Gastrocnemius medialis (tissue), 4 donors: ENCODE results near the gene WBP4.

ENCODE experiments used
- CTCF ChIP-seq, 5 experiments: fragments of 450-650 bp in 3 of 5; fragments of 200-600 bp in 2 of 5; sonication (generic) in 2 of 5; IDR thresholded peaks in 4 of 5; conservative IDR thresholded peaks in 1 of 5; 1 replicate in 4 of 5; 2 replicates in 1 of 5; pipeline ENCODE4 v1.5.1; 2016 to 2019; ENCODE audit warnings: antibody characterized with exemption in 5 of 5, mild to moderate bottlenecking in 3 of 5, moderate library complexity in 3 of 5
- POLR2A ChIP-seq, 2 donors: fragments of 450-650 bp; IDR thresholded peaks; one replicate each; pipeline ENCODE4 v1.6.1; 2017; ENCODE audit warnings: antibody characterized with exemption in 2 of 2, mild to moderate bottlenecking in 2 of 2, moderate library complexity in 2 of 2

GRCh38 chr13:41130356-41130755 is 69.0 kb downstream of the WBP4 start:
- TF ChIP-seq CTCF (IDR thresholded peaks at IDR 0.05 in 4 of 5, conservative IDR thresholded peaks at IDR 0.05 in 1 of 5): no peak
- TF ChIP-seq POLR2A (IDR thresholded peaks at IDR 0.05): no peak
